GM15510 (cell line): ENCODE data around the gene NKAIN1.

Source experiments
- POLR2A ChIP-seq: IDR thresholded peaks from 3 replicates; pipeline ENCODE4 v1.6.1; 2011; ENCODE audit warnings: borderline replicate concordance; ENCODE audit not compliant: insufficient read length; ENCODE audit errors: extremely low read depth

Gene NKAIN1

DNA sequence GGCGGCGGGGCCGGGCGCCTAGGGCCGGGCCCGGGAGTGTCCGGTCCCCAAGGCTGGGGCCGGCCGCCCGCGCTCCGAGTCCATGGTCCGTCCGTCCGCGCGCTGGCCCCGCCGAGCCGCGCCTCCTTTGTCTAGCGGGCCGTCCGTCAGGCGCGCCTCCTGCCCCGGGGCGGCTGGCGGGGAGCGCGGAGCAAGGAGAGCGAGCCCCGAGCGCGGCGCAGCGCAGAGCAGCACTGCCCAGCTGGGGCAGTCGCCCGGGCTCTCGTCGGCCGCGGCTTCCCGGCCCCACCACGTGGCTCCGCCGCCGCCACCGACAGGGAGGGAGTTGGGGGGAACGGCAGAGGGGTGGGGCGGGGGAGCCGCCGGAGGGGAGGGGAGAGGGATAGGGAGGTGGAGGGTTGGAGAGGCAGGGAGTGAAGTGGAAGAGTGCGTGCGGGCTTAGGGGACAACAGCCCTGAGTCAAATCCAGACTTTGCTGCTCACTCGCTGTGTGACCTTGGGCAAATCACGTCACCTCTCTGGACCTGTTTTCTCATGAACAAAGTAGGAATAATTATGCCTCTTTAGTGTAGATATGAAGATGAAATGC, at the start of gene NKAIN1:
TSS of gene NKAIN1 (minus strand) at position 235 of the 589 bp plus-strand sequence. CDS start 340 bp downstream, outside the sequence.
- TF ChIP-seq POLR2A = no peak

DNA sequence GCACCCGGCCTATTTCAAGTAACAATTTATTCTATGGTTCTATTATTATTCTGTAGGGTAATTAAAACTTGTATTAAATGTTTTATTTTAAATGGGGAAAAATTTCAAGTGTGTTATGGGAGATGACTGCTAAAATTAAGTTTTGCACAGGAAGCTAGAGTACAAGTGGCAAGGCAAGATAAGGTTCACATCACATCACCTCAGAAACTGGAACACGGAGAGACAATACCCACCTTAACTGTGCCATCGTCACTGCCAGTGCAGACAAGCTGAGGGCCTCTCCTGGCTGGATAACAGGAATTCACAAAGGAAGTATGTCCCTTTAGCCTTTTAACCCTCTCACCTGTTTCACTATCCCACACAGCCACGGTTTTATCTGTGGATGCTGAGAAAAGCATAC, 49.3 kb upstream of the NKAIN1 start:
- no peak for TF ChIP-seq POLR2A

DNA sequence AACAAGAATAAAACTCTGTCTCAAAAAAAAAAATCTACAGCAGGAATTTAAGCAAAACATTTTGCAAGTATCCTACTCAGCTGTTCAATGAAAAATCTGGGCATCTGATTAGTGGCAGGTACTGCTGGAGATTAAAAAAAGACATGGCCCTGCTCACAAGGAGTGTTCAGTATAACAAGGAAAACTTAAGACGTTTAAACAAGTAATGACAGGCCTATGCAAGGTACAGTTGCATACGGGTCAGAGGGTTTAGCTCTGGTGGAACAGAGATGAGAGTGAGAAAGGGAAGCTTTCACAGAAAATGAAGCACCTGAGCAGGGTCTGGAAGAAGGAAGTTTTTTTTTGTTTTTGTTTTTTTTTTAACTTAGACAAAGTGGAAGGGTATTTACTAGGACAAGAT, 33.9 kb upstream of the NKAIN1 start:
- no peak for TF ChIP-seq POLR2A

DNA sequence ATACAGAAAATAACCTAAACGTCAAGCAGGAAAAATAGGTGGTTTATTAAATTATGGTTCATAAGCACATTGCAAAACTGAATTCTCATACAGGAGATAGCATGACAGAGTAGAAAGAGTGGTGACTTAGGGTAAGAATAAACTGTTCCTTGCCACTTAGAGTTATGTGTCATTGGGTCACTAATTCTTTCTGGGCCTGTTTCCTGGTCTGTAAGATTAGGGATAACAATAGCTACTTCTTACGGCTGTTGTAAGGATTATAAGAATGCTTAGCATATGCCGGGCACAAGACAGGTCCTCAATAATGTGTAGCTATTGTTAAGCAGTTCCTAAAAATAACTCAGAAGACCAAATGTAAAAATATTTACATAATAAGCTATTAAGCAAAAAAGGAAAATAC, 32.7 kb upstream of the NKAIN1 start:
- no peak for TF ChIP-seq POLR2A

DNA sequence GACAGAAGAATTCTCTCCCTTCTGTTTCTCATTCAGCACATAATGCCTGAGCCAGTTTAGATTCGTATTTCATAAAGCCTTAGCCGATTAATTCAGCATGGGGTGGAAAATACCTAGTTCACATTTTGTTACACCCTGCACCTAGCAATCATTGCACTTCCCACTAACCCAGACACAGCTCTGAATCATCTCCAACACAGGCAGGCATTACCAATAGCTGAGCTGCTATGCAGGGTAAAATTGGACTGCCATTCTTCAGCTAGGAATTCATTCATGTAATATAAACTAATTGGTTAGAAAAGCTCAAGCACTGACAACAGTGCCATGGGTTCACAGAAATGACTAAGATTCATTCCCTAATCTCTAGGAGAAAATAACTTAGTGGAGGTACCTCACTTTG, 26.9 kb upstream of the NKAIN1 start:
- TF ChIP-seq POLR2A = no peak

DNA sequence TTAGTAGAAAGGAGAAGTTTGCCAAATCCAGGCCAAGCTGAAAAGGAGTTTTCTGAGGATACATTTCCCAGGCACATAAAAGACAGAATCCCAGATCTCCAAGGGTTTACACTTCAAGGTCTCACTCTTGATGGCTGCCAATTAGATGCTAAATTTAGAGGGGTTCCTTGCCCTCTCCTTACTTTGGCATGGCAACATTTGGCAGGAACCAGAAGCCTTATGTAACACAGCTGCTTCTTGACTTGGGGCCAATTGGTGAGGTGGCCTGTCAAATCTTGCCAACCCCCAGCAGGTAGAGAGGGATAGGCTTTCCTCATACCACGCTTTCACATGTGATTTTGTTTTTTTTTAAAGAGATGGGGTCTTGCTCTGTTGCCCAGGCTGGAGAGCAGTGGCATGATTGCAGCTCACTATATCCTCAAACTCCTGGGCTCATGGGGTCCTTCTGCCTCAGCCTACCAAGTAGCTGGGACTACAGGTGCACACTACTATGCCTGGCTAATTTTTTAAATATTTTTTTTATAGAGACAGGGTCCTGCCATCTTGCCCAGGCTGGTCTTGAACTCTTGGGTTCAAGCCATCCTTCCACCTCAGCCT, 25.2 kb upstream of the NKAIN1 start:
- no peak for TF ChIP-seq POLR2A

DNA sequence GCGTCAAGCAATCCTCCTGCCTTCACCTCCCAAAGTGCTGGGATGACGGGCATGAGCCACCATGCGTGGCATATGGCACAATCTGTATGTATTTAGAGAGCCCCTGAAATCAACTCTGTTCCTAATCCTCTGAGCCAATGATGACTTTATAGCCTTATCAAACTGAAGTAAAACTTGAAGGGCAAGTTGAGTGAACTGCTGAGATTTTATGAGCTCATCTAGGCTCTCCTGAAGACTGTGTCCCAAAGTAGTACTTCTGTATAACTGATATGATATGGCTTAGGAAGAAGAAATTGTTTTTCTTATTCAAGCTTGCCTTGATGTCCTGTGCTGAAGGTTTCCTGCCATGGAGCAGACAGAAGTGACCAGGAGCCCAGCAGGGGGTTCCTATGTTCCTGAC, 23.7 kb upstream of the NKAIN1 start:
- TF ChIP-seq POLR2A = no peak

DNA sequence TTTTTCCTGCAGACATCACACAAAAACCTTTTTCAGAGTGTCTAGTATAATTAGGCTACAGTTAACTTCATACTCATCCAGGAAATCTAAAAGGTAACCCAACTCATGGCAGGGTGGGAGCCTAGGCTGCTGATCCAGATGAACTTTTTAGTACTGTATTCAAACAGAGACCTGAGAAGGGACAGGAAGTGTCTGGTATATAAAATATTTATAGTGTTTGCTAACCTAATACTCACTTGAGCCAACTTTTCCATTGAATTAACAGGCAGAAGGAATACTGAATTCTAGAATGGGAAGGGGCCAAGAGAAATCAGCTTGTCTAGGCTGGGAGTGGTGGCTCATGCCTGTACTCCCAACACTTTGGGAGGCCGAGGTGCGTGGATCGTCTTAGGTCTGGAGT, 22.2 kb upstream of the NKAIN1 start:
- no peak for TF ChIP-seq POLR2A

DNA sequence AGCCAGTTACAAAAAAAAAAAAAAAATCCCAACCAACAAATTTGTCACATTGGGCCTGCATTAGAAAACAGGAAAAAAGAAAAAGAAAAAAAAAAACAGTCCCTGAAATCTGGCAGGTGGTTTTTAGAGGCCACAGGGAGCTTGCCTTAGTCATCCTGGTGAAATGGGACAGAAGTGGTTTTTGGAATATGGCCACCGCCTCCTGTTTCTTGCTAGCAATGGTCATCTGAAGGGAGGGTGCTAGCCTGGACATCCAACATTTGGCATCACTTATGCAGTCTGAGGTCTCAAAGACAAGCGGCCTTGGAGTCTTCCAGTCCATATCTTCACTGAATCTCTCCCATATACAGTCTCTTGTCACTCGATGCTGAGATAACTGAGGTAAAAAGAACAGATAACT, 20.1 kb upstream of the NKAIN1 start:
- no peak for TF ChIP-seq POLR2A

DNA sequence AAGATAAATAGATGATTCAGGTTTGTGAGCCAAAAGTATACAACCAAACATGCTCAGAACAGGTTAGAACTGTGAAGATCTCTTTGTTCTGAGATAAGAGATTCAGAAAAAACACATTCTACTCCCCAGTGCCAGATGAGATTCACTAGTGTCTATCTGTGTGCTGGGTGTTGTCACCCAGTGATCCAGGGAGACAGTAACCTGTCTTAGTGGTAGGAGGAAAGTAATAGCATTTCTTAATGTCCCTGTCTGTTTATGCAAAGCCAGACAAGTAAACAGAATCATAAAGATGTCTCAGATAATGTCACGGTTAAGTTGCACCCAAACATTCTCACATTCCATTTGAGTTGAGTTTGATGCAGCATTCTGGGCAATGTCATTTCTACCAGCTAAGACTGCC, 18.9 kb upstream of the NKAIN1 start:
- no peak for TF ChIP-seq POLR2A

DNA sequence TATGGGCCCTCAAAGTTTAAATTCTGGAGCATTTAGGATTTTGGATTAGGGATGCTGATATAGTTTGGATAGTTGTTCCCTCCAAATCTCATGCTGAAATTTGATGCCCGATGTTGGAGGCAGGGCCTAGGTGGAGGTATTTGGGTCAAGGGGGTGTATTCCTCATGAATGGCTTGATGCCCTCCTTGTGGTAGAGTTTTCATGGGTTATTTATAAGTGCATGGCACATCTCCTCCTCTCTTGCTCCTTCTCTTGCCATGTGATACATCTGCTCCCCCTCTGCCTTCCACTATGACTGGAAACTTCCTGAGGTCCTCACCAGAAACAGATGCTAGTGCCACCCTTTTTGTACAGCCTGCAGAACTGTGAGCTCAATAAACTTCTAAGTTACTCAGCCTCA, 17.5 kb upstream of the NKAIN1 start:
- no peak for TF ChIP-seq POLR2A

DNA sequence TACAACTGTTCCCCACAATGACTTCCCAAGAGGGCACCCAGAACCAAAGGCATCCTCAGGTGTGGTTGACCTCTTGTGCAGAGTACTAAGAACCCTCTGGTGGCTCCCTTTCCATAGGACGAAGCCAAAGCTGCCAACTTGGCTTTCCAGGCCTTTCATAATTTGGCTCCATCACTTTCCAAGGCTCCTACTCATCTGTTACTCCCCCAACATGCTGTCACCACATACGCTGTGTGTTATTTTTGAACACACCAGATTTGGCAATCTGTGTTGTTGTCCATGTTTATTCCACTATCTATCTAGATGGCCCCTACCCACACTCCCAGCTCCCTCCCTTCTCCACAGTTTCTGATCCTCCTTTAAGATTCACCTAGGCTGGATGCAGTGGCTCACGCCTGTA, 10.2 kb upstream of the NKAIN1 start:
- TF ChIP-seq POLR2A = no peak

DNA sequence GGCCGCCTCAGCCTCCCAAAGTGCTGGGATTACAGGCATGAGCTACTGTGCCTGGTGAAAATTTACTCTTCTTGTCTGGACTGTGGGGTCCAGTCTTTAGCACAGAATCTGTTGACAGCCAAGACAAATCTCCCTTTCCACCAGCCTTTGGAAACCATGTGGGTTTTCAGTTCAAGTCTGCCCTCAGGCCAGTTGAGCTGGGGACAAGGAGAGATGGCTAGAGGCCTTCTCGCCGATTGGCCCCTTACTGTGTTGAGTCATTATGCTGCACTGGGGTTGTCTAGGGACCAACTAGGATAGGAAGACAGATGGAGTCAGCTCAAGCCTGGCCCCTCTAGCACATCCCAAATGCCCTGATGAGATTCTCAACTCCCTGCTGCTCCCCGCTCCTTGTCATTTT, 8.6 kb upstream of the NKAIN1 start:
- no peak for TF ChIP-seq POLR2A

DNA sequence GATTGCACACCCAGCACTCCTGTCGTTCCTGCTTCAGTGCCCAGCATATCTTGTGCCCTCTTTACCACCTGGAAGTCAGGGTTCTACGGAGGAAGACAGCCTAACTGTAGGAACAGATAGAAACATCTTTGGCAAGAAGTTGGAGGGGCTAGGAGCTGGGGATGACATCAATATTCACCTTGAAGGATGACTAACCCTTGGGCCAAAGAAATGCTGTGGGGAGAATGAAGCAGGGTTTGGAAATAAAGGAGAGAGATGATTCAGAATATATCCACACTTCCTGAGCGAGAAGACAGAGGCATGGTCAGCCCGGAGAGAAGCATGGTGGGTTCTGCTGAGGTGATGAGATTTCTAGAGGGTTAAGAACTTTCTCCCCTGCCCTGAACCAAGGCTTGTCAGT, 4.6 kb upstream of the NKAIN1 start:
- no peak for TF ChIP-seq POLR2A

DNA sequence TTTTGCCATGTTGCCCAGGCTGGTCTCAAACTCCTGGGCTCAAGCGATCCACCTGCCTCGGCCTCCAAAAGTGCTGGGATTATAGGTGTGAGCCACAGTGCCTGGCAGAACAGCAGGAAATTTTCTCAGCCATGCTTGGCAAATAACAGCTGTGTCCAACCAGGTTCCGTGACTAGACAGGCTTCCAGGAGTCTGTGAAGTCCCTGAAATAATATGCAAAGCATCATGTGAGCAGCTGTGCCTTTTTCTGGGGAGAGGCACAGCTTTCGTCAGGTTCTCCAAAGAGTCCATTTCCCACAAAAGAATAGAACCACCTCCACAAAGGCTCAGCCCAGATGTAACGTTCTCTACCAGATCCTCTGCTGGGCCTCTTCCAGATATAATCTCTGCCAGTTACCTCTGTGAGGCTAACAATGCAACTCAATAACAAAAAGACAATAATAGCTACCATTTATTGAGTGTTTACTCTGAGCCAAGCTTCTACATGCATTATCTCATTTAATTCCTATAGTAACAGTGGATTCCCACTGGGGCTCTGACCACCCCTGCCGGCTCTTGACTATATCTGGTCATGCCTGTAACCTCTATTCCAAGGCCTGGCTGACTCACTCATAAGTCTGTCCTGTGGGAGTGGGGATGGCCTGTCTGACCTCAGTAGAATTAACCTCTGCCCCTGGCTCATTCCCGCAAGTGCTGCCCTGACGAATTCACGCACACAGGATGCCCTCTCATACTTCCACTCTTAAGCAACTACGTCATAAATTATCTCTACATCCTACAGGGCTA, 4.0 kb upstream of the NKAIN1 start:
- no peak for TF ChIP-seq POLR2A

DNA sequence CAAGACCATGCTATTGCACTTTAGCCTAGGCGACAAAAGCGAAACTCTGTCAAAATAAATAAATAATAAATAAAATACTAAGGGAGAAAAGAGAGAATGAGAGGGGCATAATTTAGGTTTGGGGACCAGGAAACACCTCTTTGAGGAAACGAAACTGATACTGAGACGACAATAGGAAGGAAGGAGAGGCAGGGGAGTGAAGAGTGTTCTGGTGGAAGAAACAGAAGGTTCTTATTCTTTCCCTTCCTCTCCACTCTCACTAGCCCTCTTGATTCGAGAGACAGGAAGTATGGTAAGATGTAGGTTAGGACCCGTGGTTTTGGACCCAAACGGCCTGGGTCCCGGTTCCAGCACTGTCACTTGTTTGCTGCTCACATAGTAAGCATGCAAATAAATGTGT, 1.6 kb upstream of the NKAIN1 start:
- no peak for TF ChIP-seq POLR2A
